GM19438 (cell line): ENCODE results near the gene LMBRD1.
"Not testable (repeated sequence)": the region's sequence is repeated elsewhere in the genome, so short reads cannot be mapped to it uniquely, and the experiment has no call there.

ENCODE experiments used
- ATAC-seq: cut with Tn5 transposase; IDR thresholded peaks from one replicate; pipeline ENCODE4 v1.9.1; 2021; ENCODE audit warnings: low read depth; ENCODE audit not compliant: unreplicated experiment

The LMBRD1 gene

DNA sequence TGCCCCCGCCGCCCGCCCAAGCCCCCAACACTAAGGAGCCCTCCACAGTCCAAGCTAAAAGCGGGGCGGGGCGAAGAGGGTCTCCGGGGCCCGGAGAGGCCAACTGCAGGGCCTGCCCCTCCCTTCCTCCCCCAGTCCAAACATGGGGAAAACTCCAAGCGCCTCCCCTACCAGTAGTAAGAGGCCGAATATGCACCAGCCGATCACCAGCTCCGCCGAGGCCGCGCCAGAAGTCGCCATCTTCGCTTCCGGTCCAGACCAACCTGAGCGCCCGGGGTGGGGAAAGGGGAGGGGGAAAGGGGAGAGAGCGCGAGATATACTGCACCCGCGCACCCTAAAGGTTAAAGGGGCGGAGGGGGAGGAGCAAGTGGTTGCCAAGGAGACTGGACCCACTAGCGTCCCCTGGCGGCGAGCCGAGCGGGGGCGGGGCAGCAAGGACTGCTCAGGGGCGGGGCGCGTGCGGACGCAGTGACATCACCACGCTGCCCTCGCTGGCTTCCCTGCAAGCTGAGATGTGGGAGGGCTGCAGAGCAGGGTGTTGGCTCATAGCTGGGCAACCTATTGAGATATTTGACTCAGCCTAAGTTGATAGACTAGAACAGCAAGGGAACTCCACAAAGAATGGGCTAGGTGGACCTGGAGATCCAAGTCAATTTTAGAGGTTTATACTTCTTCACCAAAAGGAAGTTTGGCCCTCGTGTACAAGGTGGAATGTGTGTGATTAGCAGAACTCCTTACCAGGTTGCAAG, at the start of gene LMBRD1:
TSS of gene LMBRD1 (minus strand) at position 369 of the 749 bp plus-strand sequence. CDS start at position 240, 129 bp downstream.
- peak; percentile 88 for ATAC-seq

DNA sequence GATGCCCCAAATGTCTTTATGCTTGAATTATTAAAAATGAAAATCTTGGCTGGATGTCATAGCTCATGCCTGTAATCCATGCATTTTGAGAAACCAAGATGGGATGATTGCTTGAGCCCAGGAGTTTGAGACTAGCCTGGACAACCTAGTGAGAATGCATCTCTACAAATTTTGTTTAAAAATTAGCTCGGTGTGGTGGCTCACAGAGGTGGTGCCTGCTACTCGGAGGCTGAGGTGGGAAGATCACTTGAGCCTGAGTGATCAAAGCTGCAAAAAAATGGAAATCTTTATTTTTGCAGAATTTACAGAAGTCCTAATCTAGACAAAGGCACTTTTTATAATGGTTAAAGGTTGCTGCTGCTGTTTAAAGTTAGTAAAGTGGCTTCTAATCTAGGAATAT, 49.5 kb upstream of the LMBRD1 start:
- no peak for ATAC-seq

DNA sequence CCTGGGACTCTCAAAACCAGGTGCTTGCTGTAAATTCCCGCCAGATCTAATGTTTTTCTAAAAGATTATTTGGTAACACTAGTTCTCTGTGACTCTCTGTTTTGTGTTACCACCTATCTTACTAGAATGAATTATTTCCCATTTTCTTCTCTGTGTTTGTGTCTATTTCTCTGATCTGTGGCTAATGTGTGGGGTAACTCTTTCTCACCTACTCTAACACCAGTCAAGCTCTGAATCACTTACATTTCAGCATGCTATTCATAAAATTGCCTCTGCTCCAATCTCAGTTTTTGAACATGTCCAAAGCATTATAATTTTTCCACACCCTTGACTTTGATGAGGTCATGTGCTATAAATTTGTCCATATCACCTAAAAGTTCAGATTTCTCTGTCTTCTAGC, 46.4 kb upstream of the LMBRD1 start:
- ATAC-seq, result no peak

DNA sequence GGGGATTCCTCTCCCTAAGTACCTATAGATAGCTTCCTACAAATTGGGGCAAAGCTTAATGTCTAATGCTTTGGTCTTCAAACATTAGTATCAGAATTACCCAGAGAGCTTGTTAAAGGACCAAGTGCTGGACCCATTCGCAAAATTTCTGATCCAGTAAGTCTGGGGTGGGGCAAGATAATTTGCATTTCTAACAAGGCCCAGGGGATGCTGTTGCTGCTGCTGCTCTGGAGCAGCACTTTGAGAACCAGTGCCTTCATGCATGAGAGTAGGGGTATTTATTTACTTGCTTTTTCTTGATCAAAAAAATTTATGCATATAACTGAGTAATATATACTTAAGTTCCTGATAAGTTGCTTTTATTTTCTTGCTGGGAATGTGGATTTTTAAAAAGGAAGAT, 45.1 kb upstream of the LMBRD1 start:
- ATAC-seq, result no peak

DNA sequence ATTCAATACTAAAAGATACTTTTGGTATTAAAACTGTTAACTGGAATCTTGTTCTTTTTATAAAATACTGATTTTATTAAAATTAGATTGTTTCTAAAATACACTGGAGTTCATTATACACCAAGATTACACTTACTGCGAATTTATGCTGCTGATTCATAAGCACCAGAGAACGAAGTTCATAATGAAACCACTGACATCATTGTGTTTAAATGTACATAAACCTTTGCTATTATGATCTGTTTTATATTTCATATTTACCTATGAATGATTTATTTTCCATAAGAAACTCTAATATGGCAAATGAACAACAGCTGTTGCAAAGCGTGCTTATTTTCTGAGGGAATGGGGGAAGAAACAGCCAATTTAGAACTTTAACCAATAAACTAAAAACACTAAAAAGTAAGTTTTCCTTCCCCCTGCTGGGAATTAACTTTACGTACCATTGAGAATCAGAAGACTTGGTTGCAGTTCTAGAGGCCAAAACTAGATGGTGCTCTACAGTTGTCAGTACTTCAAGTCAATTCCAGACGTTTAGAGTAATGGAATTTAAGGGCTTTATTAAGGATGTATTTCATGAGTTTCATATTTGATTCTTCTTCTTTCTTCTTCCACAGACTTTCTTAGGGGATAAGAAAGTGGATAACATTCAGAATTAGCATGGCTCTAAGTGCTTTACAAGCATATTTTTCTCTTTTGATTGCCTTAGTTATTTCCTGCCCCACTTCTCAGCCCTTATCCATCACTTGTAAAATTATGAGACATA, 38.8 kb upstream of the LMBRD1 start:
- peak; percentile 93 for ATAC-seq

DNA sequence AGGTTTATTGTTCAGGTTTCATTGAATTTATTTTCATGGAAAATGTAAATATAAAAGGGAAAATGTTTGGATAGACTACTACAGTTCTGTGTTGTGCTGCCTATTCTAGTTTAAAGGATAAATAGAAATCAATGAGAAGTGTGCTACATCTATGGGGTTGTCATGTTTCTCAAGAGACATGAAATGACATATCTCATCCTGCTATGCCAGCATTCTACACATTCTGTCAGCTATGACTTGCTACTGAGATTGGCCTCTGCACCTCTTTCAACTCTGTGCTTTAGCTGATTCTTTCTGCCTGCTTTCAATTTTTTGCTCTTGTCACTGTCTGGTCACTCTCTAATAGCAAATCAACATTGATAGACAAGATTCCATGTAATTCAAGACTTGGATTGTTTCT, 35.7 kb upstream of the LMBRD1 start:
- no peak for ATAC-seq

DNA sequence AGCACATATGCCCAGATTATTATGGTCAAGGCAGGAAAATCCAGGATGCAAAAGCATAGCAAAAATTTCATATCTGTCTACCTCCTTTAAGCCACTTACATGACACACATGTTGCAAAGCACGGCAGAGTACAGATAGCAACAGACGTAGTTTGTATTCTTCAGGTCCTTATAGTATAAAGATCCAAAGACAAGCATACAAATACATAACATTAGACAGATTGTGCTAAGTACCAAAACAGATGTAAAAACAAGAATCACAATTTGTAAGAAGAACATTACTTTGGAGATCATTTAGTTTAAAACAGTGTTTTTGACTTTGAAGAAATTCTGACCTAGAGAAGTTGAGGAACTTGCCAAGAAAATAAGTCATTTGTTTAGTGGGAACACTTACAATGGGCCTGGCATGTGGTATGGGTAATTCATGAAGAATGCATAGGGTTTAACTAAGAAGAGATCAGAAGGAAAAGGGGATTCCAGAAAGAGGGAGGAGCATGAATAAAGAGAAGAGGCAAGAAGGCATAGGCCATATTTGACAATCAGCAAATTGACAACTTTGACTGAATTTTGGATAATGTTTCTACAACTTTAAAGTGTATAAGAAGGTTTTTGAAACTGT, 30.6 kb upstream of the LMBRD1 start:
- ATAC-seq, result no peak

DNA sequence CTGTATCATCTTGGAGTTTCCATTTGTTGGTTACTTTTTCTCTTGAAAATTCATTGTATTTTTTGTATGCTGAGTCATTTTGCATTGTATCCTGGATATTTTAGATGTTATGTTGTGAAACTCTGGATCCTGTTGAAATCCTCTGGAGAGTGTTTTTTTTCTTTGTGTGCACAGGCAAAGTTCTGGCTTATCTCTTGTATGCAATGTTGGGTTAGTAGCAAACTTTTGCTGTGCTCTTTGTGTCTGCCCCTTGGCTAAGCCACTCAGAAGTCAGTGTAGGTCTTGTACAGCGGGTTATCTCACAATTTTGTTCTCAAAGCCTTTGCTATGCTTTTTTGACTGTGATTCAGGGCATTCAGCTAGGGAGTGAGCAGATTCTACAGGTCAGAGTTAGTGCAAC, 29.1 kb upstream of the LMBRD1 start:
- no peak for ATAC-seq

DNA sequence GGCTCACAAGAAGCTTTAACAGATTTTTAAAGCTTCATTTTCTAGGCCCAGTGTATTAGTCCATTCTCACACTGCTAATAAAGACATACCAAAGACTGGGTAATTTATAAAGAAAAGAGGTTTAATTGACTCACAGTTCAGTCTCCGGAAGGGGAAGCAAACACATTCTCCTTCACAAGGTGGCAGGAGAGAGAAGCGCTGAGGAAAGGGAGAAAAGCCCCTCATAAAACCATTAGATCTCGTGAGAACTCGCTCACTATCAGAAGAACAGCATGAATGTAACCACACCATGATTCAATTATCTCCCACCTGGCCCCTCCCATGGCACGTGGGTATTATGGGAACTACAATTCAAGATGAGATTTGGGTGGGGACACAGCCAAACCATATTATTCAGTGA, 27.5 kb upstream of the LMBRD1 start:
- ATAC-seq, result not testable (repeated sequence)

DNA sequence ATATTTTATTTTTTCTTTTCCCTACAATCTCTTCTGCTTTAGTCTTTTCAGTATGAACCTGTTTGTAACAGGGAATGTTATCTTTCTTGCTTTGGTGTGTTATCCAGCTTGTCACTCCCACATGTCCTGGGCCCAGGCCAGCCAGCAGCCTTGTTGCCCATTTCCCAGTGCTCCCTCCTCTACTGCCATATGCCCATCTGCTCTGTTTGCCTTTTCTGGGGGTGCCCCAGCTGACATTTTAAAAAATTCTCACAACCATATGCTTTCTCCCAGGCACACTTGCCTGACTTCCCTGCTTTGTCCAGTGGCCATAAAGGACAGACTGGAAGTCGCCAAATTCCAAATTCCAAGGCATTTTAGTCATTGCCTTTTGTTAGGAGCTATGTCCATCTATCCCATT, 23.6 kb upstream of the LMBRD1 start:
- no peak for ATAC-seq

DNA sequence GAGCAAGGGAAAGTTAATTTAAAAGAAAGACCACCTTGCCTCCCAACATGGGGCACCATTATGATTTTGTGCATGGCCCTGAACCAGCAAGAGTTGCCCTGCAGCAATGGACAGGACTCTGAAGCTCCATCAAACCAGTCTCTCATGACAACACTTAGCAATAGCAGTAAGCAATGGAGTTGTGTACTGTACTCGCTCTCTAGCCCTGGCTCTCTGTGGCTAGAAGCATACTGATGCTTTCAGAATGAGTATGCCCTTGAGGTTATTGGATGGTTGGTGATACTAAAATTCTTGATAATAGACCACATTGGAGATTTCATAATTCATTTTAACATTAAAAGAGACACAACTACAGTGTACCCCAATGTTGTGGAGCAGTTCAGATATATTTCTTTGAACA, 23.2 kb upstream of the LMBRD1 start:
- no peak for ATAC-seq

DNA sequence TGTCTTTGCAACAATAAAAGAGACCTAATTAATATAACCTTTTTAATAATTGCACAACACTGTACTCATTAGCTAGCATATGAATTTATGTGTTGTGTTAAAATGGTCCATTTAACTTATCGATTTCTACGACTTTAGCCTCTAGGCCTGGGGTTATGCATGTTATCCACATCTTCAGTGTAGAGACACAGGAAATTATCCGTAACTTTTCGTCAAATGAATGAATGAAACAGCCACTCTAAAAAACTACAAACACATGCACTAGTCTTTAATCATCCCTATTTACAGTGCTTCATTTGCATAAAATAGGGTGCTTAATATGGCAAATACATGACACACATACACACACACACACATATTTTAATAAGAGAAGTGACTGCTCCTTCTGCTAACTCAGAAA, 22.3 kb upstream of the LMBRD1 start:
- no peak for ATAC-seq

DNA sequence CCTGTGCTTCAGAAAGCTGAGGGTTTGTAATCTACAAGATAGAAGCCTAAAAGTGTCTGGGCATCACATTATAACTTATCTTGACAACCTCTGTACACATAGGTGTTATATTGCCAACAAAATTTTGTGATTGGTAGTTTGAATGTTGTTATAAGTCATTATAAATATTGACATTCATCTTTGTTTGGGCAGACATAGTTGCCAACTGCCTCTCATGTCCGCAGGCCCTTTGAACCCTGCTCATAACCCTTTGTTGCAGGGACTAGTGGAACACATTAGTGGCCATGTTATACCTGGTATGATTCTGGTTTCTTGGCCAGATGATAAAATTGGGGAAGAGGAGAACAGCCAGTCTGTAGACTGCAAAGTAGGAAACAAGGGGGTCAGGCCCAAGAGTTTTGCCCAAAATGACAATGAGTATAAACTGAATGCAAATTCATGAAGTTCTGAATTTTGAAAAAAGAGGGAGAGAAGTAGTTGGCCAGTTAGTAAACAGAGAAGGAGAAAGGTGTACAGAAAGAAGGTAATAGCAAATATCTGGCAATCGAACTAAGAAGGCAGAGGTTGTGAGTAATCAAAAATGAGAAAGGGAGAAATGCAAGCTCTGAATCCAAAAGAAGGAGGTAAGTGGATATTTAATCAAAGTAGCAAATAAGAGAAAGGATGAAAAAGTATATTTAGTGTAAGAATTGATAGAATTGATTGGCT, 21.6 kb upstream of the LMBRD1 start:
- ATAC-seq, result no peak

DNA sequence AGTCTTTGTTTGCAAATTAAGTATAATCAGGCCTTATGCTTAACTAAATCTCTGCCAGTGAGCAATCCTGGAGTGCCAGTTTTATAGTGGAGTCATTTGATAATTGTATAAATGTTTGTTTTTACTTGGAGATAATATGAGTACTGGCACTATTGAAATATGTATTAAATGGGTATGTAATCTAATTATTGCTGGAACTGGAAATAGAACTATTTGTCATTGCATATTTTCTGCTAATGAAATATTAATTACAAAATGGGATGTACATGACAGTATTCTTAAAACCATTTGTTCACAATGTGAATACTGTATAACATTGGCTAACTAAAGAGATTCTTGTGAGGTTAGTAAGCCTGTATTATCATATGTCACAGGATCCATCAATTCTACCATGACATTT, 20.5 kb upstream of the LMBRD1 start:
- no peak for ATAC-seq

DNA sequence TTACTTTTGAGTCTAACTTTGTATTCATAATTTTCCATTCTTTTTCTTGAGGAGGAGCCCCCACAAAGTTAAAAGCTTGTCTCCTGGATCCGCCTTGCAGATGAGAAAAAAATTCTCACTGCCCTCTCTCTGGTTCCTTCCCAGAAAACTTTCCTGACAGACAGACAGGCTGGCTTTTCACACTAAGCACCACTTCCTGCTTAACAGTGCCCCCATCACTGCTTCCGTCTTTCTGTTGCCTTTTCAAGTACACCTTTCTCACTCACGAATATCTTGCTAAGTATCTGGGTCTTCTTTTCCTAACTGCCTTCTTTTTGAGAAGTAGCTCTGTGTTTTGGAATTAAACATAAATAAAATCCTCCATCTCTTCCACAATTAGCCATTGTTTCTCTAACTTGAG, 19.8 kb upstream of the LMBRD1 start:
- ATAC-seq, result peak; percentile 38

DNA sequence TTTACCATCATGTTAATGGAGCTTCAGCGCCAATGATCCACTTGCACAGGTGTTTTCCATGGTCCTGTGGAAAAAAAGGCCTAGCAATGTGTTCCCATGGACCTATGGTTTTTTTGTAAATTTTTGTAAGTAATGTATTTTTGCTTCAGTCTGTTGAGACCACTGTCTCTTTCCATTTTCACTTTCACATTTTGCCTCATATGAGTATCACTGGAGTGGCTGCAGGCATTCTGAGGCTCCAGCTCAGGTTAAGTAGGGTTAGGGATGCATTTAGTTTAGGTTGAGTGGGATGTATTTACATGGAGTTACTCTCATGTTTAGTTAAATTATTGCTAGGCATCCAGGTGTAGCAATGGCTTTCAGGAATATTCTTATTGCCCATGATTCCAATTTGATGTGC, 19.2 kb upstream of the LMBRD1 start:
- peak; percentile 71 for ATAC-seq

DNA sequence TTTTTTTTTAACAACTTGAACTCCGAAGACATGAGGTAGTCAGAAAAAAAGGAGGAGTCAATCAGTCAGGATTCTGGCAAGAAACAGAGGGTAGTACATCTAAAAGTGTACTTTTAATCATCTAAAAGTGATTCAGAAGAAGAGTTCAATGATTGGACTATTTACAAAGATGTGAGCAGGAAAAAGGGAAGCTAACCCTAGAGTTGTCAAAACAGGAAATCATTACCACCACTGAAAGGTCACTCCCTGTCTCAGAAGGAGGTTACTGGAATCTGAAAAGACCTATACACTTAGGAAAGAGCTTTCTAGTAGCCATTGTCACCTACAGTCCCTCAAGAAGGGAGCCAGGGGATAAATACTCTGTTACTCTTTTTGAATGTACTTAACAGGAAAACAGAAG, 16.7 kb upstream of the LMBRD1 start:
- peak; percentile 35 for ATAC-seq

DNA sequence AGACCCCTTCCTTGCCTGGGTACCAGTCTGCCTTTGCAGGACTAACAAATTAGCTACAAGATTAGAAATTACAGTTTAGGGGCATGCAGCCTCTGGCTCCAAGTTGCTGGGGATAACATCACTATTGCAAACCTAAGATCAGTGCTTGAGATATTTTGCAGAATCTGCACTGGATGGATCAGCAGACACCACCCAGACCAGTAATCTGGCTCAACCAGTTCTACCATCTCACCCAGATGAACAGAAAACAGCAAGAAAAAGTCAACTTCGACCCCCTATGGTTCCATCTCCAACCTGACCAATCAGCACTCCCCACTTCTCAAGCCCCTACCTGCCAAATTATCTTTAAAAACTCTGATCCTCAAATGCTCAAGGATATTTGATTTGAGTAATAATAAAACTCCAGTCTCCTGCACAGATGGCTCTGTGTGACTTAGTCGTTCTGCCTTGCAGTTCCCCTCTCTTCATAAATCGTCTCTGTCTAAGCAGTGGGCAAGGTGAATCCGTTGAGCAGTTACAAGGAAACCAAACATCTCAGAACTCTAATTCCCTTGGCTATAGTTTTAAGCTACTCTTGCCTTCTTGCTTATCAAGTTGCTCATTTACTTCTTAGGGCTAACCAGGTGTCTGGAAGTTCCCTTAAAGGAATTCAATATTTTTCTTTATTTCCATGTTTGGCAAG, 16.1 kb upstream of the LMBRD1 start:
- ATAC-seq, result no peak

DNA sequence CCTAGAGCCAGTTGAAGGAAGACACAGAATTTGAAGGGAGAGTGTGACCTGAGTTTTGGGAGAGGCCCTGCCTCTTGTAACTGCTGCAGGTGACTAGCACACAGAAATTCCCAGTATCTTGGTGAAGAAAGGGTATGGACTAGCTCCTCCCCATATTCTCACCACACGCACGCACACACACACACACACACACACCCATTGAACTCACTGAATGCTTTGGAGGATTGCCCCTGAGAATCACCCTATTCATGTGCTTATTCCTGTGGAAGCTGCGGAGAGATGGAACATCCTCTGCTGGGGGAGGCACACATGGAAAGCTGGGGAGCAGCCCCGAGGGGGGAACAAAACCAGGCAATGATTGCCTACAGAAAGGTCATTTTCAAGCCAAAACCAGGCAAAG, 6.2 kb upstream of the LMBRD1 start:
- no peak for ATAC-seq

DNA sequence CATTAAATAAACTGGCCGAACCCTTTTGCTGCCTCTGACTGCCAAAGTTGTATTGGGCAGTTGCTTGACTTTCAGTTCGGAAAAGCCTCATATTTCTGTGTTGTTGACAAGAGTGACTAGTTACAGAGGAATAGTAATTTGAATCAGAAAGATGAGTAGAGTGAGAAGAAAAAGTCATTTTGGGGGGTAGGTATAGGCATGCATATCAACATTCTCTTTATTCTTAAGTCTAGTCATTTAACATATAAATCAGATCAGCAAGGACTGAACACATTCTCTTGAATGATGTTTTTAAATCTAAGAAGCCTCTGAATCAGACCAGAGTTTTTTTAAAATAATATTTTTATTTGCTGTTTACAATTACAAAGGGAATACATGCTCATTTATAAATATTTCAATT, 4.9 kb upstream of the LMBRD1 start:
- no peak for ATAC-seq

DNA sequence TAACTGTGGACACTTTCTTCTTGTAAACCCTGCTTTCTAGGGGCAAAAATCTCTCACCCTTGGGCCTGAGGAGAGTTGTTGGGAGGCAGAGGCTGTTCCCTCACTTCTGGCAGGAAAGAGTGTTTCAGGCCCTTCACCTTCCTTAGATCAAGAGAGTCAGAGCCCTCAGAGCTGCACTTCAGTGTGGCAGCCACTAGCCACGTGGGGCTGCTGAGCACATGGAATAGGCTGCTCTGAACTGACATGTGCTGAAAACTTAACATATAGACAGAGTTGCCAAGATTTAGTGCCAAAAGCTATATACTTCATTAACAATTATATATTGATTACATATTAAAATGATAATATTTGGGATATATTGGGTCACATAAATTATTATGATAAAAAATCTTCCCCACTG, 4.4 kb upstream of the LMBRD1 start:
- ATAC-seq, result no peak
